Panc1 (cell line): ENCODE measurements around the gene MFAP4.

Experiments
- CTCF ChIP-seq: fragments of 450-650 bp; IDR thresholded peaks from 2 replicates; pipeline ENCODE4 v1.5.1; 2017; ENCODE audit warnings: mild to moderate bottlenecking
- POLR2AphosphoS5 ChIP-seq: IDR thresholded peaks from 2 replicates; pipeline ENCODE4 v1.6.1; 2012; ENCODE audit warnings: mild to moderate bottlenecking, low read depth, low read length, moderate library complexity
- SIN3A ChIP-seq: IDR thresholded peaks from 2 replicates; pipeline ENCODE4 v1.6.1; 2012; ENCODE audit warnings: low read depth, mild to moderate bottlenecking, low read length, moderate library complexity, borderline replicate concordance; ENCODE audit not compliant: insufficient read depth
- TCF7L2 ChIP-seq: IDR thresholded peaks from 2 replicates; pipeline ENCODE4 v1.6.1; 2011; ENCODE audit warnings: mild to moderate bottlenecking, low read depth, low read length, inconsistent platforms
- TF ChIP-seq, protein P1 (sequence below), 2 experiments: IDR thresholded peaks; 2 replicates each; pipeline ENCODE4 v1.6.1; 2011 to 2012; ENCODE audit warnings: low read depth in 2 of 2, control low read depth in 1 of 2, low read length in 1 of 2, mild to moderate bottlenecking in 1 of 2, moderate library complexity in 1 of 2; ENCODE audit not compliant: insufficient read depth in 1 of 2

GRCh38 chr17:19381361-19381740 lies 5.6 kb downstream of the MFAP4 start:
- no peak for TF ChIP-seq CTCF
- TF ChIP-seq POLR2AphosphoS5 = no peak
- no peak for TF ChIP-seq TCF7L2
- TF ChIP-seq, protein P1, sequence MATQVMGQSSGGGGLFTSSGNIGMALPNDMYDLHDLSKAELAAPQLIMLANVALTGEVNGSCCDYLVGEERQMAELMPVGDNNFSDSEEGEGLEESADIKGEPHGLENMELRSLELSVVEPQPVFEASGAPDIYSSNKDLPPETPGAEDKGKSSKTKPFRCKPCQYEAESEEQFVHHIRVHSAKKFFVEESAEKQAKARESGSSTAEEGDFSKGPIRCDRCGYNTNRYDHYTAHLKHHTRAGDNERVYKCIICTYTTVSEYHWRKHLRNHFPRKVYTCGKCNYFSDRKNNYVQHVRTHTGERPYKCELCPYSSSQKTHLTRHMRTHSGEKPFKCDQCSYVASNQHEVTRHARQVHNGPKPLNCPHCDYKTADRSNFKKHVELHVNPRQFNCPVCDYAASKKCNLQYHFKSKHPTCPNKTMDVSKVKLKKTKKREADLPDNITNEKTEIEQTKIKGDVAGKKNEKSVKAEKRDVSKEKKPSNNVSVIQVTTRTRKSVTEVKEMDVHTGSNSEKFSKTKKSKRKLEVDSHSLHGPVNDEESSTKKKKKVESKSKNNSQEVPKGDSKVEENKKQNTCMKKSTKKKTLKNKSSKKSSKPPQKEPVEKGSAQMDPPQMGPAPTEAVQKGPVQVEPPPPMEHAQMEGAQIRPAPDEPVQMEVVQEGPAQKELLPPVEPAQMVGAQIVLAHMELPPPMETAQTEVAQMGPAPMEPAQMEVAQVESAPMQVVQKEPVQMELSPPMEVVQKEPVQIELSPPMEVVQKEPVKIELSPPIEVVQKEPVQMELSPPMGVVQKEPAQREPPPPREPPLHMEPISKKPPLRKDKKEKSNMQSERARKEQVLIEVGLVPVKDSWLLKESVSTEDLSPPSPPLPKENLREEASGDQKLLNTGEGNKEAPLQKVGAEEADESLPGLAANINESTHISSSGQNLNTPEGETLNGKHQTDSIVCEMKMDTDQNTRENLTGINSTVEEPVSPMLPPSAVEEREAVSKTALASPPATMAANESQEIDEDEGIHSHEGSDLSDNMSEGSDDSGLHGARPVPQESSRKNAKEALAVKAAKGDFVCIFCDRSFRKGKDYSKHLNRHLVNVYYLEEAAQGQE (IDR thresholded peaks at IDR 0.05; ENCODE audit: insufficient read depth in 1 of 2, low read depth in 2 of 2, low read length in 1 of 2) = no peak
- no peak for TF ChIP-seq SIN3A
